Progenitor cell of endocrine pancreas (in vitro differentiated cells): ENCODE data around the gene ANO7. TPM values are rescaled to one million over a fixed set of nuclear protein-coding genes. Genes with fewer than 3 reads are reported as not detected.

Experiments
- DNase-seq: peaks from one replicate; pipeline ENCODE4 v3.0.0; 2021; ENCODE audit warnings: low spot score; ENCODE audit not compliant: unreplicated experiment
- H3K27ac Mint-ChIP-seq: 2 replicates; pipeline ENCODE4 v1.8.0; 2021; ENCODE audit warnings: mild to moderate bottlenecking, moderate library complexity, mixed read lengths
- H3K27me3 Mint-ChIP-seq: 2 replicates; pipeline ENCODE4 v1.8.0; 2021; ENCODE audit warnings: mixed read lengths
- H3K36me3 Mint-ChIP-seq: 2 replicates; pipeline ENCODE4 v1.8.0; 2022; ENCODE audit warnings: mixed read lengths; ENCODE audit not compliant: insufficient read depth
- H3K4me1 Mint-ChIP-seq: 2 replicates; pipeline ENCODE4 v1.8.0; 2021; ENCODE audit warnings: low read depth, mixed read lengths
- H3K4me3 Mint-ChIP-seq: 2 replicates; pipeline ENCODE4 v1.8.0; 2021; ENCODE audit warnings: low read depth, mild to moderate bottlenecking, moderate library complexity, mixed read lengths
- H3K9me3 Mint-ChIP-seq: 2 replicates; pipeline ENCODE4 v1.8.0; 2021; ENCODE audit warnings: low read depth, mixed read lengths
- CTCF ChIP-seq: fragments of 200-600 bp; sonication (generic); IDR thresholded peaks from one replicate; pipeline ENCODE4 v1.5.0; 2021; ENCODE audit warnings: antibody characterized with exemption, mild to moderate bottlenecking; ENCODE audit not compliant: unreplicated experiment
- total RNA-seq: library from RNA; stranded (reverse); gene quantifications from 2 replicates; pipeline ENCODE4 v1.2.1, GENCODE V29; 2021

ANO7 gene
- total RNA-seq, 1 donor from 2014 or later: 2.5 TPM

- Mint-ChIP-seq H3K4me3 (no peak overlapping the region), H3K27ac (no peak overlapping the region), H3K36me3 (no peaks in the 10 kb centered on the region), H3K4me1 (peaks cover 5% of the 10 kb centered on the region), H3K9me3 (no peaks in the 10 kb centered on the region), H3K27me3 (no peaks in the 10 kb centered on the region)
- no peak for TF ChIP-seq CTCF
- no peak for DNase-seq
These were observed 1.4 kb downstream of the ANO7 start for GRCh38 chr2:241189856-241190201.

GRCh38 chr2:241190291-241190981 is 2.0 kb downstream of the ANO7 start:
- no peaks in the 10 kb centered on the region for H3K36me3 Mint-ChIP-seq

GRCh38 chr2:241191081-241191480 is 2.6 kb downstream of the ANO7 start:
- Mint-ChIP-seq H3K36me3 (no peaks in the 10 kb centered on the region), H3K9me3 (no peaks in the 10 kb centered on the region), H3K27me3 (no peaks in the 10 kb centered on the region), H3K4me3 (no peak overlapping the region), H3K4me1 (peaks cover 5% of the 10 kb centered on the region), H3K27ac (no peak overlapping the region)
- TF ChIP-seq CTCF: no peak
- no peak for DNase-seq

More at GRCh38 chr2:241190291-241190981, 2.0 kb downstream of the ANO7 start:
- no peak for DNase-seq
- no peak for TF ChIP-seq CTCF
- Mint-ChIP-seq H3K4me3 (no peak overlapping the region), H3K27ac (no peak overlapping the region), H3K4me1 (peaks cover 5% of the 10 kb centered on the region), H3K27me3 (no peaks in the 10 kb centered on the region), H3K9me3 (no peaks in the 10 kb centered on the region)

GRCh38 chr2:241193271-241193670 is 4.8 kb downstream of the ANO7 start:
- no peaks in the 10 kb centered on the region for H3K27me3 Mint-ChIP-seq
- H3K4me1 Mint-ChIP-seq: peaks cover under 1% of the 10 kb centered on the region
- H3K9me3 Mint-ChIP-seq: no peaks in the 10 kb centered on the region
- no peak overlapping the region for H3K4me3 Mint-ChIP-seq
- H3K36me3 Mint-ChIP-seq: no peaks in the 10 kb centered on the region
- no peak overlapping the region for H3K27ac Mint-ChIP-seq
- no peak for TF ChIP-seq CTCF
- DNase-seq: no peak

GRCh38 chr2:241194811-241195210 is 6.3 kb downstream of the ANO7 start:
- TF ChIP-seq CTCF: no peak

More at GRCh38 chr2:241194811-241195210, 6.3 kb downstream of the ANO7 start:
- H3K27me3 Mint-ChIP-seq: no peaks in the 10 kb centered on the region
- no peak for DNase-seq
- no peaks in the 10 kb centered on the region for H3K36me3 Mint-ChIP-seq
- H3K27ac Mint-ChIP-seq: no peak overlapping the region
- H3K4me3 Mint-ChIP-seq: no peak overlapping the region
- H3K9me3 Mint-ChIP-seq: no peaks in the 10 kb centered on the region
- no peaks in the 10 kb centered on the region for H3K4me1 Mint-ChIP-seq
